Measurements from ENCODE around the gene SHB. TPM values are rescaled to one million over a fixed set of nuclear protein-coding genes. Genes with fewer than 3 reads are reported as not detected.

SHB gene
- total and polyA plus RNA-seq, 2 experiments from 2014 or later: 28.2 to 46.9 TPM

DNA sequence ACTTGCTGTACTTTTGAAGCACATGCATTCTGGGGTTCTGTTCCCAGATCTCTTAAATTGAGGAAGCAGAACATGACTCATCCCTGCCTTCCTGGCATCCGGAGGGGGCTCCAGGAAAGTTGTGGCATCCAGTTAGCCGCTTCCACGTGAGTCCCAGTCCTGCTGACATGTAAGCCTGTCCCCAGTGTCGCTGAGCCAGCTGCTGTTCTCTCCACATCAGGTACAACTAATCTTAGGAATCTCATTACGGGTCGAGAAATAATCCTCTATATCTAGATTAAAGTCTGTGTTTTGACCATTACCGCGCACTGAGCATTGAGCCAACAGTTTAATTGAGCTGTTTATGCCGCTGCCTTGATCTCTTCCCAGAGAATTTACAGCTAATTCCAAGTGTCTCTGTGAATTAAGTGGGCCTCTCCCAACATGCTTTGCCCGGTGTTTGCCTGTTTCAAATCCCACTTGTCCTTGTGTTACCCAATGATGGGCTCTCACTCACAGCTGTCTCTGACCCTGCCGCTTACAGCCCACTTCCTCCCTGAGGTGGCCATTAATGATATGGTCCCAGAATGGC is 10.5 kb upstream of the SHB start:
- H3K9me3 ChIP-seq (ENCODE audit: low read depth): no peaks in the 10 kb centered on the region
- no peak for TF ChIP-seq CTCF (IDR thresholded peaks at IDR 0.05; ENCODE audit: low read depth, low read length)
- no peak overlapping the region for H3K4me3 ChIP-seq
- H3K27ac ChIP-seq: no peak overlapping the region
- no peaks in the 10 kb centered on the region for H3K36me3 ChIP-seq
- H3K27me3 ChIP-seq: no peaks in the 10 kb centered on the region
- DNase-seq (ENCODE audit: low read depth in 1 of 2, low spot score in 1 of 2): peak in 1 of 2 donors; percentile 61
- peaks cover 10% of the 10 kb centered on the region for H3K4me1 ChIP-seq (ENCODE audit: low read depth)

- DNase-seq (ENCODE audit: low read depth in 1 of 2, low spot score in 1 of 2): no peak
- Histone ChIP-seq H3K4me3 (no peak overlapping the region), H3K36me3 (no peaks in the 10 kb centered on the region), H3K27me3 (no peaks in the 10 kb centered on the region), H3K27ac (no peak overlapping the region), H3K9me3 (ENCODE audit: low read depth) (no peaks in the 10 kb centered on the region), H3K4me1 (ENCODE audit: low read depth) (no peaks in the 10 kb centered on the region)
- no peak for TF ChIP-seq CTCF (IDR thresholded peaks at IDR 0.05; ENCODE audit: low read depth, low read length)
These were observed 6.2 kb upstream of the SHB start for GRCh38 chr9:38075272-38075671.

DNA sequence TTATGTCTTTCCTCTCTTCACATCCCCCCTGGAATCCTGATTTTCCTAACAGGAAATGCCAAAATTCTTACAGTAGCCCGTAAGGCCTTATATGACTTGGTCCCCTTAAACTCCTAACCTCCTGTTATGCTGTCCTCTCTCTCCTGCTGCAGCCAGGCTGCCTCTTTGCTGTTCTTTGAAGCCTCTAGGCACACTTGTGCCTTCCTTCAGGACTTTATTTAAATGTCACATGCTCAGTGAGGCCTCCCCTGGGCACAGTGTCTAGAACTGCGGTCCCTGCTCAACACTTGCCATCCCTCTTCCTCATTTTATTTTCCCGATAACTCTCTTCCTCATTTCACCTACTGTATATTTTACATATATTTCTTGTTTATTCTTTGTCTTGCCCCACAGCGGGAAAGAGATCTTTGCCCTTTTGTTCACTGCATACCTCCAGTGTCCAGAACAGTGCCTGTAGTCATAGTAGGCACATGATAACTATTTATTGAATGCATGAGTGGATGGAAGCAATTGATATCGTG is 5.5 kb upstream of the SHB start:
- Histone ChIP-seq H3K27ac (no peak overlapping the region), H3K4me3 (no peak overlapping the region), H3K4me1 (ENCODE audit: low read depth) (no peaks in the 10 kb centered on the region), H3K27me3 (no peaks in the 10 kb centered on the region), H3K9me3 (ENCODE audit: low read depth) (no peaks in the 10 kb centered on the region), H3K36me3 (no peaks in the 10 kb centered on the region)
- TF ChIP-seq CTCF (IDR thresholded peaks at IDR 0.05; ENCODE audit: low read depth, low read length): no peak
- DNase-seq (ENCODE audit: low read depth in 1 of 2, low spot score in 1 of 2): peak in 1 of 2 donors; percentile 56

DNA sequence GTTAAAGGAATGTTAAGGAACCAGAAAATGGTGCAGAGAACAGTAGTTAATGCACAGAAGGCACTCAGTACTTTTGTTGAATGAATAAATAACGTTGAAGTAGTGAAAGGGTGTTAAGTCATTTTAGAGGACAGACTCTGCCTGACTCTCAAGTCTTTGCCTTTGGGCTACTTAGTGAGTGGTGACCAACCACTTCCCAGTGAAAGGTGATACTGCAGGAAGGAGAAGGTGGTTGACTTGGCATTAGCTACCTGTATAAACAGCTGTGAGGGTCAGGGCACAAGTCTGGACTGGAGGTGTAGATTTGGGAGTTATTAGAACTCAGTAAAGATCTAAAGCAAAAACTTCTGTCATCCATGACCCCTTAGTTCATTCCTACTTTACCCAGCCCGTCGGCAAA is 4.9 kb upstream of the SHB start:
- no peaks in the 10 kb centered on the region for H3K9me3 ChIP-seq (ENCODE audit: low read depth)
- no peaks in the 10 kb centered on the region for H3K4me1 ChIP-seq (ENCODE audit: low read depth)
- no peak overlapping the region for H3K27ac ChIP-seq
- no peak overlapping the region for H3K4me3 ChIP-seq
- DNase-seq (ENCODE audit: low read depth in 1 of 2, low spot score in 1 of 2): no peak
- no peak for TF ChIP-seq CTCF (IDR thresholded peaks at IDR 0.05; ENCODE audit: low read depth, low read length)
- no peaks in the 10 kb centered on the region for H3K36me3 ChIP-seq
- H3K27me3 ChIP-seq: no peaks in the 10 kb centered on the region

- Histone ChIP-seq H3K27ac (no peak overlapping the region), H3K4me1 (ENCODE audit: low read depth) (no peaks in the 10 kb centered on the region), H3K36me3 (no peaks in the 10 kb centered on the region), H3K27me3 (no peaks in the 10 kb centered on the region), H3K9me3 (ENCODE audit: low read depth) (no peaks in the 10 kb centered on the region), H3K4me3 (no peak overlapping the region)
- TF ChIP-seq CTCF (IDR thresholded peaks at IDR 0.05; ENCODE audit: low read depth, low read length): no peak
- DNase-seq (ENCODE audit: low read depth in 1 of 2, low spot score in 1 of 2): no peak
These were observed 2.6 kb upstream of the SHB start for GRCh38 chr9:38071470-38072134.

Measured in cardiac muscle cell (in vitro differentiated cells and primary cell).